ENCODE measurements around the gene FBLN7.
"Not testable (repeated sequence)": the region's sequence is repeated elsewhere in the genome, so short reads cannot be mapped to it uniquely, and the experiment has no call there.

Gene FBLN7

DNA sequence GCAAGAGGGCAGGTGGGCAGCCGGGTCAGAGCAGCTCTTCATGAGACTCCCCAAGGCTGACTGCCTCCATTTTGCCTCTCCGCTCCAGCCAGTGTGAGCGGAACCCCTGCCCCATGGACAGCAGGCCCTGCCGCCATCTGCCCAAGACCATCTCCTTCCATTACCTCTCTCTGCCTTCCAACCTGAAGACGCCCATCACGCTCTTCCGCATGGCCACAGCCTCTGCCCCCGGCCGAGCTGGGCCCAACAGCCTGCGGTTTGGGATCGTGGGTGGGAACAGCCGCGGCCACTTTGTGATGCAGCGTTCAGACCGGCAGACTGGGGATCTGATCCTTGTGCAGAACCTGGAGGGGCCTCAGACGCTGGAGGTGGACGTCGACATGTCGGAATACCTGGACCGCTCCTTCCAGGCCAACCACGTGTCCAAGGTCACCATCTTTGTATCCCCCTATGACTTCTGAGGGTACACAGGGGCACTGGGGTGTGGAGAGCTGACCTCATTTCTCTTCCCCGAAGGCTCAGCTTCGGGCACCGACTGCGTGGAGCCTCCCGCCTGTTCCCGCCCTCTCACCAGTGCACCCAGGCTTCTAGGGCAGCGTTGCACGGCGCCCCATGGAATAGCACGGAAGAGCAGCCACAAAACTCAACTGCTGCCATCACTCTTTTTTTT is 49.0 kb downstream of the FBLN7 start:
- DNase-seq = no peak

DNA sequence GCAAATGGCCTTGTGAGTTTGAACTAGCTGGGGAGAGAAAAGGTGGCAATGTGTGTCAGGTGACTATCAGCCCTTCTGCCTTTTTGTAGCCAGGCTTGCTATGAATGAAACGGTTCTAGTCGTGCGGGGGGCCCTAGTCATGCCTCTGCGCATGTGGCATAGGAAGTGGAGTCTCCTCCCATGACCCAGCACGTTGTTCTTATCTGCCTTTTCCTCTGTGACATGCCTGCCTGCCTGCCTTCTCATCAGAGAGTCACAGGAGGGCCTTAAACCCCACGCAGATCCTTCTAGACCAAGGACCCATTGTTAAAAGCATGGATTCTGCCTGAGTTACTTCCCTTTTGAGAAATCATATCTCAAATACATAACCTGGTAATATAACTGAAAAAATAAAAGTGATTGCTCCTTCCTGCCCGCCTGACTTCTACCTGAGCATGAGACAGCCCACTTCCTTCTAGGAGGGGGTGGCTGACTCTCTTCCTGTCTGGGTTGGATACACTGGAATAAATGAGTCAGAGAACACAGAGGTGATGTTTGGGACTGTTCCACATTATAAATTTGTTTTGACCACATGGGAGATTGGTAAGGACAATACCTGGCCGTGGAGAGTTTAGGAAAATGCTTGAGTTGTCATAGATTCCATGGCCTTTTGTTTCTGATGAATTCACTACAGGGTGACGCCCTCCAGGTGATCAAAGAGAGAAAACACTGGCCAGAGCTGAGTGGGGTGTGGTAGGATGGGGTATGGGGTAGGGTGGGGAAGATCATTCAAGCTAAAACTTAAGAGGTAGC is 49.8 kb downstream of the FBLN7 start:
- DNase-seq = no peak

DNA sequence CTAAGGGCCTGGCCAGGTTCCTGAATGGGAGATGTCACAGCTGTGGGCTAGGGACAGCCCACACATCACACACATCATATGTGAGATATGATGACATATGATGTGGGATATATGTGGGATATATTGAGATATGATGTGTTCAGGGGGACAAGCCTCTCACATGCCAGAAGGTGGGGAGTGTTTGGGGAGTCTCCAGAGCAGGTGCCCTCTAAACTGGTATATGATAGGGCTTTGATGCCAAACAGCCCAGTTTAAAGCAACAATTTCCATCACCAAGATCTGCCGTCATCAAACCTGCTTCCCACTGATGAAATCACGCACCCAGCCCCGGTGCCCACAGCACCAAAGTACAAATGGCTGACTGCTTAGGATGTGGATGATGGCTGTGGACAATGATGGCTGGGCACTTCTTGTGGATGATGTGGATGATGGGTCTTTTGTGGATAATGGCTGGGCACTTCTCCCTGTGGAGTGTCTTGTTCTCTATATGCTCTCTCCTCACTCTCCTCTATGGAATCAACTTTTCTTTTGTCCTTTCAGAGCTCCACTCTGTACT is 50.9 kb downstream of the FBLN7 start:
- DNase-seq = no peak

DNA sequence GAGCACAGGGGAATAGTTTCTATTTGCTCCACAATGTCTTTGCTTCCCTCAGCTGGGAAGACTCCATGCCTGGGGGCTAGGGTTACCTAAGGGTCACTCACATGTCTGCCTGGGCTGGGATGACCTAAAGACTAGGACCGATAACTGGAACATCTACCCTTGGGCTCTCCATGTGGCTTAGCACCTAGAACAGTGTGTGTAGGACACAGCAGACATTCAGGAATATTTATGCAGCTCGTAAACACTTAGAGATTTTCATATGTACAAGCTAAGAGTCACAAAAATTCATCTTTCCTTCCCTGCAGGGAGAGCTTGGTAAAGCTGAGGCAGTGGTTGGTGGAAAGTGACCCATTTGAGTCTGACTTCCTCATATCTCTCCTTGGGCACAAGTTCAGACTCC is 55.8 kb downstream of the FBLN7 start:
- no peak for DNase-seq

DNA sequence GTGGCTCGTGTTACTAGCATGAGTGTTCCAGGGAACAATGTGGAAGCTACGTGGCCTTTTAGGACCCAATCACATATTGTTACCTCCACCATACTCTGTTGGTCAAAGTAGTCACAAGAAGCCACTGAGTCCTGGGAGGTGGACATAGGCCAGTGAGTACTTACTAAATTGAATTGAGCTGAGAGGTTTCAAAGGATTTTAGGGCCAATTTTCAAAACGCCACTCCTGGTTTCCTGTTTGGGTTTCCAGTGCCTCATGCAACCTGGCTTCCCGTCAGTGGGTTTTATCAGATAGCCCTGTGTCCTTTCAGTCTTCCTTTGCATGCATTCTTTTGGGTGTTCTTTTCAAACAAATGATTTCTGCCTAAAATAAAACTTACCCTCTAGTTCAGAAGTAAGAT is 56.3 kb downstream of the FBLN7 start:
- no peak for DNase-seq

DNA sequence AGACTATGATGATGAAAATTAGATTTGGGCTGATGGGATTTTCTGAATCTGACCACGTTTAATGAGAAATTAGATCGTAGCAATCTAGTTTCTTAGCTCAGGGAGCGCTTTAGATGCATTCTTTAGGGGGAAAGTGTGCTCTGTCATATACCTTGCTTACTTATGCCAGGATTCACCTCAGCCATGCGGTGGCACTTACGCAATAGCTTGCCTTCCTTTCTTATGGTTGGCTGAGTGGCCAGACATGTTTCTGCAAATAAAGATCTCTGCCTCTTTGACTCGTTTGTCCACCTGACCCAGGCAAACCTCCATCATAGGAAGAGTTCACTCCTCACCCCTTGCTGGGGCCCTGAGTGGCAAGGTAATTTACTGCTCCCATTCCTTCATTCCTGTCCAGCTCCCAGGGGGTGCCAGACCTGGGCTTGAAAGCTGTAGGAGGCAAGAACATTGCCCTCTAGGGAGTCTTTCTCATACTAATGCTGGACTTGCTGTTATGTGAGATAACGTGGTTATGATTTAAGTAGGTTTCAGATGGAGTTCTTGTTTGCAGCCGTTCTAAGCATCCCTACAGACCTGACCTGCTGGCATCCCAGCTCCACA is 57.1 kb downstream of the FBLN7 start:
- DNase-seq = no peak

DNA sequence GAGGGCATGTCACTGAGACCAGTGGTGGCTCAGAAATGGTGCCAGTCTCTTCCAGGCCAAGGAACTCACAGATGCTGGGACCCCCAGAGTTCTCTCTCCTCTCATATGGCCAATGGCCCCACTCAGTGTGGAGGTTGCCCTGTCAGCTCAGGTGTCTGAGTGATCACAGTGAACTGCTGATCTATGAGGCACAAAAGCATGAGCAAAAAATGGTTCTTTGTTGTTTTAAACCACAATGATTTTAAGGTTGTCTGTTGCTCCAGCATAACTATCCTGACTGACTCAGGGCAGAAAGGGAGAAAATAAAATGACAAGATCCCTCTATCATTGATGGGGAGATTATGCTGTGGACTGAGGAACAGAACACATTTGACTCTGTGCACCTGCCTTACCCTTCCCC is 57.8 kb downstream of the FBLN7 start:
- DNase-seq = no peak

DNA sequence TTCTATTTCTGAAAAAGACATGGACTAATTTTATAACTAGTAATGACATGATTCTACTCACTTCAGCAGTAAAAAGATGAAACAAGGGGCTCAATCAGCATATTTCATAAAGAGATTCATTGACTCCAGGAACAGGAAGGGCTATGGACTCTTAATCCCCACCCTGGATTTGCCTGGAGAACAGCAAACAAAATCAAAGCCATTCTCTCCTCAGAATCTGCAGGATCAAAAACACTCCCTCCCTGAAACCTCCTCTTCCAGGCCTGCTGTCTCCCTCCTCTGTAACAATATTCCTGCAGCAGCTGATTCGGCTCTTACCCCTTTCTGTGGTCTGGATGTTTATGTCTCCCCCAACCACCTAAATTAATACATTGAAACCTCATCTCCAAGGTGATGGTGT is 59.7 kb downstream of the FBLN7 start:
- DNase-seq = no peak

DNA sequence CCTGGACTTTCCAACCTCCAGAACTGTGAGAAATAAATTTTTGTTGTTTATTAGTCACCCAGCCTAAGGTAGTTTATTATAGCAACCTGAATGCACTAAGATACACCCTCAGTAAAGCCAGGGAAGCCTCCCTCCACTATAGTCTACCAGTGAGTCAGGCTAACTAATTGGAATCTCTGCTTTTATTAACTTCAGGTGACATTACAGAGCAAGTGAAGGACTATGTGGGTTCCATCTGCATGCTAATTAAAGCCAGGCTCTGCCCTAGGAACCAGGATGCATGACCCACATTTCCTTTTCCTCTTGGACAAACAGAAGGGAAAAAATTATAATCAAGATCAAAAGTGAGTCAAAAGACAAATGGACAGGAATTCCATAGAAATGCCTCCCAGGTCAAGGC is 60.6 kb downstream of the FBLN7 start:
- DNase-seq = no peak

DNA sequence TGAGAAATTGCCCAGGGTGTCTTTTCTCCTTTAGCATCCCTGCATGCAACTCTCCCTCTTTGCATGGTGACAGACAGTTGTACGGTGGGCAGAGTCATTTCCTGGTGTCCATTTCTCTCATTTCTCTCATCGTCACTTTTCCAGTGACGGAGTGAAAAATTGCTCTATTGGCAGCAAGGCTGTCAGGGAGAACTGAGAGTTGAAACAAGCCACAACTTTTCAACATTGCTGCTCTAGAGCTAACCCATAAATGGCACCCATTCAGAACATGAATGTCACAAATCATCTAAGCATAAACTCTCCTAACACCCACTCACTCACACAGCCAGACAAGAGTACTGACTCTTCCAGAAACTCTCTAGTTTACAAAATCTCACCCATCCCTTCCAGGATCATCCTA is 61.0 kb downstream of the FBLN7 start:
- no peak for DNase-seq

DNA sequence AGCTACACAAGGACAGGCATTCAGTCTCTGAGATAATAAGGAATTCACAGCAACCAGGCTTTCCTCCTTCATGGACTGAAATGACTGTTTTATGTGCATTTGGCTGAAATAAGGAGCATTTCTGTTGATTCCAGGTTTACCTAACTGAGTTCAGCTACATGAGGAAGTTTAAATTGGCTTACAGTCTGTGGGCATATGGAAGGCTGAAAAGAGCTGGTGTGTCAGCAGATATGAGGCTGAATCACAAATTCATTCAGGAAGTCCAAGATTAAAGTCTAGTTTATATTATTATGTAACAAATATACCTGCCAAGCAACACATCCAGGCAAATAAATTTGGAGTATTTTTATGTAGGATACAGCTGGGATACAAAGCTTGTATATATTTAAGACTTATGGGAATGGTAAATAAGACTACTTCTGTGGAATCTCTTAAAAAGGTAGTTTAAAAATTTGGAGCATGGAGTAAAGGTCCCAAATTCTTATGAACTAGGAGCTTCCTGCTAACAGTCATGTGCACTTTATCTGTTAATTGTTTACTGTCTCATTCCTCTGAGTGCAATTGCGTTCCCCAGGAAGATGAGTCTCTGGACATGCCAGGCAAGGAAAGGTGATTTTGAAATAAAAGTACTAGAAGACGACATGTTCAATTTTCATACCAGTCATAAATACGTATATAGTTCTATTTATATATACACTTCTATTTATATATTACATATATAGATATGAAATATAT is 63.7 kb downstream of the FBLN7 start:
- DNase-seq = no peak

DNA sequence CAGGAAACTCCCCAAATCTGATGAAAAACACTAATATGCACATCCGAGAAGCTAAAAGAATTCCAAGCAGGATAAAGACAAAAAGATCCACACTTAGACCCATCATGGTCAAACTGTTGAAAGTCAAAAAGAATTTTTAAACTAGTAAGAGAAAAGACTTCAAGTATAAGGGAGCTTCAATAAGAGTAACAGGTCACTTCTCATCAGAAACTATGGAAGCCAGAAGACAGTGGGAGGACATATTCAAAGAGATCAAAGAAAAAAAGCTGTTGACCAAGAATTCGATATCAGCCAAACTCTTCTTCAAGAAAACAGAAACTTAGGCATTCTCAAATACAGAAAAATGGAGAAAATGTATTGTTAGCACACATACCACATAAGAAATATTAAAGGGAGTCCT is 66.2 kb downstream of the FBLN7 start:
- no peak for DNase-seq

DNA sequence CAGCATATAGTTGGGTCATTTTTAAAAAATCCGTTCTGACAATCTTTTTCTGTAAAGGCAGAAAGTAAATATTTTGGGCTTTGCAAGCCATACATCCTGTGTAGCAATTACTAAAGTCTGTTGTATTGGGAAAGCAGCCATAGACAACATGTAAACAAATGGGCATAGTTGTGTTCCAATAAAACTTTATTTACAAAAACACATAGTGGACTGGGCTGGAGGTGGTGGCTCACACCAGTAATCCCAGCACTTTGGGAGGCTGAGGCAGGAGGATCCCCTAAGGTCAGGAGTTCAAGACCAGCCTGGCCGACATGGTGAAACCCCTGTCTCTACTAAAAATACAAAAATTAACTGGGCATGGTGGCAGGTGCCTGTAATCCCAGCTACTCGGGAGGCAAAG is 69.7 kb downstream of the FBLN7 start:
- DNase-seq = not testable (repeated sequence)

DNA sequence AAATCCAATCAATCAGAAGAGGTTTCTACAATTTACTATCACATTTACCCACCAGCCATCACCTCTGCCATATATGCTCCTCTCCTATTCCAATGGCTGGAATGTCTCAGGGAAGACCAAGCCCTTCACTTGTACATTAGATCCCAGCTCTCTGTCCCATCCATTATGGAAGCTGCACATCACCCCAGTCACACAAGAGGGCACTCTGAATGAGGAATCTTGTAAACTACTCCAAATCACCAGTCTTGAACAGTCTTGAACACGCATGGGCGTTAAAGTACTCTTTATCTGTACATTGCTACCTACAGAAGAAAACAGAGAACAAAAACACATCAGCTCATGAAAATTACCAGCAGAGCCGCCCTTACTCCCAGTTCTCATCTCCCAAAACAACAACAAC is 78.0 kb downstream of the FBLN7 start:
- DNase-seq = no peak

DNA sequence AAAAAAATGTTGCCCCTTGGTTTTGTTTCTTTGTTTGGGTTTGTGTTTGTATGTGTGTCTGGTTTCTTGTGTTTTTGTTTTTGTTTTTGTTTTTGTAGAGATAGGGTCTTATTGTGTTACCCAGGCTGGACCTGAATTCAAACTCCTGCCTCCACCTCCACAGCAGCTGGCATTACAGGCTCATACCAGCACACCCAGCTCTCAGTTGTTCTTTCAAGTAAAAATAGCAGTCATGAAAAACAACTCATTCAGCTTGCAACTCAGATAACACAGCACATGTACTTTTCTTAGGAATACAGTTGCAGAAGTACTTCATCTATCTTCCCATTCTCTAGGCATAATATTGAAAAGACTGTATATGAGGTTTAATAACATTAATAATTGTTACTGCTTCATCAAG is 79.7 kb downstream of the FBLN7 start:
- DNase-seq = no peak

DNA sequence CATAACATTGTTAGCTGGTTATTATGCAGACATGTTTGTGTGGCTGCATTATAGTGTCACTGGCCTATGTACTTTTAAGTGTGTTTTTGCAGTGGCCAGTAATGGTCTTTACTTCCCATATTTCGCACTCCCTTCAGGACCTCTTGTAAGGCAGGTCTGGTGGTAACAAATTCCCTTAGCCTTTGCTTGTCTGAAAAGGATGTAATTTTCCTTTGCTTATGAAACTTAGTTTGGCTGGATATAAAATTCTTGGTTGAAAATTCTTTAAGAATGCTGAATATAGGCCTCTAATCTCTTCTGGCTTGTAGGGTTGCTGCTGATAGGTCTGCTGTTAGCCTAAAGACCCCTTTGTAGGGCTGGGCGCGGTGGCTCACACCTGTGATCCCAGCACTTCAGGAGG is 82.0 kb downstream of the FBLN7 start:
- no peak for DNase-seq

DNA sequence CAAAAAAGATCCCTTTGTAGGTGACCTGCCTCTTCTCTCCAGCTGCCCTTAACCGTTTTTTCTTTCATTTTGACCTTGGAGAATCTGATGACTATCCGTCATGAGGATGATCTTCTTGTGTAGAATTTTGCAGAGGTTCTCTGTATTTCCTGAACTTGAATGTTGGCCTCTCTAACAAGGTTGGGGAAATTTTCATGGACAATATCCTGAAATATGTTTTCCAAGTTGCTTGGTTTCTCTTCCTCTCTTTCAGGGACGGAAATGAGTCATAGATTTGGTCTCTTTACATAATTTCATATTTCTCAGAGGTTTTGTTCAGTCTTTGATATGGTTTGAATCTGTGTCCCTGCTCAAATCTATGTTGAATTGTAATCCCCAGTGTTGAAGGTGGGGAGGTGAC is 82.6 kb downstream of the FBLN7 start:
- no peak for DNase-seq

DNA sequence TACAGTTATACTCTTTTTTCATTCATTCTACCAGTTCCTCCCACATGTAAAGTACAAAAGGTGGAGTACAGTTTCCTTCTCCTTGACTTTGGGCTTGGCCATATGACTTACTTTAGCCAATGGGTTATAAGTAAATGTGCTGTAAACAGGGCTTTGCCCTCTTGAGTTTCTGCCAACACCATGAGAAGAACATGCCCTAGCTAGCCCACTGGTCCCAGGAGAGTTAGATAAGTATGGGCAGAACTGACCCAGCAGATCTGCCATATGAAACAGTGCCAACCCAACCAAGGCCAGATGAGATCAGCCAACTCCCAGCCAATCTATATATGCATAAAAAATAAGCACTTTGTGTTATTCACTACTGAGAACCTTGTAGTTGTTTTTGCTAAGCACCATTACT is 91.2 kb downstream of the FBLN7 start:
- no peak for DNase-seq

DNA sequence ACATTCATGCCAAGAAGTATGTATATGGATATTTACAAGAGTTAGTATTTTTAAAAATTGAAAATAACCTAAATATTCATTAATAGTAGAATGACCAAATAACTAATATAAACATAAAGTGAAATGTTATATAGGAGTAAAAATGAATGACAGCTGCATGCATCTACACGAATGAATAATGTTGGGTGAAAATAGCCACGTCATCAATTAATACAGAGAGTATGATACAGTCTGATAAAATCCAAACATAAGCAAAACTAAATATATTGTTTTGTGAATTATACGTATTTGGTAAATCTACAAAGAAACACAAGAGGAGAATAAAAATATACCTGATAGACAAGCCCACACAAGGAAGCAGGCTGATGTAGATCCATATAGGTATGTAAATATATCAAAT is 92.2 kb downstream of the FBLN7 start:
- no peak for DNase-seq

Data from NCI-H1092 (cell line).